Measurements from ENCODE around the gene HFM1.

Gene HFM1

GRCh38 chr1:91226741-91227140 is 177.9 kb downstream of the HFM1 start:
- DNase-seq: no peak

DNA sequence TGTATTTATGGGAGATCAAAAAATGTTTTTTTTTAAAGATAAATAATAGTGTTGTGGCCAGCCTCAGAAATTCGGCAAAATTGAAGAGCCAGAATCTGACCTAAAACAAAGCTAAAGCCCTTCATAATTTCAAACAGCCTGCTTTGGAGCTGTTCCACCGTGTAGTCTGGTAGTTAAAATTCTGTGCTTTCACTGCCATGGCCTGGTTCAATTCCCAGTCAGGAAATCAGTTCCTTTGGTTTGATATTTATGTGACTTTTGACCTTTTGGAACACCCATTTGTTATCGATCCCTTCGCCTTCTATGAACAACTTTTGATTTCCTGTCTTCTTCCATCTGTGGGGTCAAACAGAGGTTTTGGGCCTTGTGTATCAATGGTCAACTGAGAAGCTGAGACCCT is 179.8 kb downstream of the HFM1 start:
- no peak for DNase-seq

GRCh38 chr1:91221017-91221416 is 183.6 kb downstream of the HFM1 start:
- DNase-seq: no peak

GRCh38 chr1:91217911-91218310 is 186.7 kb downstream of the HFM1 start:
- DNase-seq: no peak
